HG02840 (cell line): ENCODE measurements around the gene SHISA9.

Source experiments
- ATAC-seq: cut with Tn5 transposase; IDR thresholded peaks from one replicate; pipeline ENCODE4 v1.9.1; 2021; ENCODE audit warnings: mild to moderate bottlenecking, moderate library complexity, moderate number of reproducible peaks; ENCODE audit not compliant: unreplicated experiment, low FRiP score

SHISA9 gene

GRCh38 chr16:12942861-12943260 is 41.5 kb downstream of the SHISA9 start:
- ATAC-seq = no peak

DNA sequence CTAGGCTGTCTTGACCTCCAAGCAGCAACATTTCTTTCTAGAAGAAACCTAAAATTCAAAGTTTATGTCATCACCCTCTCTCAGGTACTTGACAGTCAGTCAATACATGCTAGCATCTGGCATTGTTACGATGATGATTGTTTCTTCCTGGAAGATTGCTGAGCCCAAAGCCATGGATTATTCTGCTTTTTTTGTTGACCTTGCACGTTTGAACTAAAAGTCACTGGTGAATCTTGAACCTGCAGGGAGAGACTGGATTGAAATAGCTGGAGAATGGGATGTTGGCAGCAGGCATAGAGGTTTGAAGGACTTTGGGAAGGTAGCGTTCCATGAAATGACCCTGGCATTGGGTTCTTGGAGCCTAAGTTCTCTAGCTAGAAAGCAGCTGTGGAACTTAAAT is 42.9 kb downstream of the SHISA9 start:
- ATAC-seq = no peak

DNA sequence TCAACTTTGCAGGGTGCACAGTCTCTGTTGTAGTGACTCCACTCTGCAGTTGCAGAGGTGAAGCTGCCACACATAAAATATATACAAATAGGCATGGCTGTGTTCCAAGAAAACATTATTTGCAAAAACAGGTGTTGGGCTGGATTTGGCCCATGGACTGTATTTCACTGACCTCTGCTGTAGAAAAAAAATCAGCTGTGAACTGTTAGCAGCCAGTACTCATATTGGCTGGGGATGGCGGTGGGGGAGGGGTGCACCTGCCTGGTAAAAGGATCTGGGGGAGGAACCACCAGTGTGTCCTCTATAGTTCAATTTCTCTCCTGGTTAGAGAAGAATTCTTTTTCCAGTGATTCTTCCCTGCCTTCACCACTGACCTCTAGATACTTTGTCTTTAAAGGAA is 50.0 kb downstream of the SHISA9 start:
- ATAC-seq = no peak

DNA sequence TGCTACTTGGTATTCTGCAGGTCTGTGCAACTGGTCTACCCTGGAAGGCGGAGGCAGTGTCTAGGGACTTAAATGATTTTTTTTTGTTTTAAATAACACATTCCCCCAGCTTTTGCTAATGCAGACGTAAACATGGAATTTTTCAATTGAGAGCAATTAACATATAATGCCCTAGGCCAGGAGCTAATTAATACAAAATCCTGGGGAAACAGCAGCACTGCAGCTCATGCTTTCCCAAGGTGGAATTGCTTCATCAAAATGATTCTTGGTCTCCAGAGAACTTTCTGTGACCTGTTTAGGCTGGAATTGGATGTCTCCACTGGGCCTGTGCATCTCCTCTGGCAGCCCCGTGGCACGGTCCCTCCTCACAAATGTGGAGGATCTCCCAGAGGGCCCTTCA is 50.6 kb downstream of the SHISA9 start:
- no peak for ATAC-seq

- ATAC-seq = no peak
Observed at GRCh38 chr16:12958366-12958765, 57.0 kb downstream of the SHISA9 start.

DNA sequence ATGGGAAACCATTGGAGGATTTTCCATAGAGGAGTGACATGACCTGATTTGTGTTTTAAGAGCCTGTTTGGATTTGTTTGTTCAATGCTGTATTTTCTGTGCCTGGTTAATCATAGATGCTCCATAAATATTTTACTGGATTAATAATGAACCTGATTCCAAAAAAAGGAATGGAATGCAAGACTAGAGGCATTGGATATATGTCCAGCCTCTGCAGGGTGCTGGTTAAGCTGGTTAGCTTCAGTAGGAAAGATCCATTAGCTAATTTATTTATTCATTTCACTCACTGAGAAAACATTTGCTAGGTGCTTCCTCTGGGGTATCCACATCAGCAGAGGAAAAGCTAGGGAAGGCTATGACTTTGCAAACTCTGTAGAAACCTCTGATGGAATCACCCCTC is 57.7 kb downstream of the SHISA9 start:
- no peak for ATAC-seq

- no peak for ATAC-seq
Observed at GRCh38 chr16:12961626-12962025, 60.2 kb downstream of the SHISA9 start.

GRCh38 chr16:12964461-12964860 is 63.1 kb downstream of the SHISA9 start:
- no peak for ATAC-seq

DNA sequence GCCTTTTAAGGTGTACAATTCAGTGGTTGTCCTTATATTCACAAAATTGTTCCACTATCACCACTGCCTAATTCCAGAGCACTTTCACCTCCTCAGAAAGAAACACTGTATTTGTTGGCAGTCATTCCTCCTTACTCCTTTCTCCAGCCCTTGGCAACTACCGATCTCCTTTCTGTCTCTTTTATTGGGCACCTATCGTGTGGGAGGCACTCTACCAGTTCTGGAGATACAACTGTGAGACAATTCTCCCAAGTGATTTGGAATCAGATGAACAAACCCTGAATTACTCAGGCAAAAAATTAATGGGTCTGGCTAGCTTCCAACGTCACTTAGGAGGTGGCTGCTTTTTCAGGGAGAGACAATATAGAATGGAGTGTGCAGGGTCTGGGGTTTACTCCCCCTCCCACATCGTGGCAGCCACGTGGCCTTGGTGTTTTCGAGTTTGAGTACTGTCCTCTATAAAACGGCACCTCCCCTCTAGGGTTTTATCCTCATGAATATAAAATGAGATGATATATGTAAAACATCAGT is 63.9 kb downstream of the SHISA9 start:
- ATAC-seq = no peak

GRCh38 chr16:12971241-12971640 is 69.8 kb downstream of the SHISA9 start:
- ATAC-seq = no peak

DNA sequence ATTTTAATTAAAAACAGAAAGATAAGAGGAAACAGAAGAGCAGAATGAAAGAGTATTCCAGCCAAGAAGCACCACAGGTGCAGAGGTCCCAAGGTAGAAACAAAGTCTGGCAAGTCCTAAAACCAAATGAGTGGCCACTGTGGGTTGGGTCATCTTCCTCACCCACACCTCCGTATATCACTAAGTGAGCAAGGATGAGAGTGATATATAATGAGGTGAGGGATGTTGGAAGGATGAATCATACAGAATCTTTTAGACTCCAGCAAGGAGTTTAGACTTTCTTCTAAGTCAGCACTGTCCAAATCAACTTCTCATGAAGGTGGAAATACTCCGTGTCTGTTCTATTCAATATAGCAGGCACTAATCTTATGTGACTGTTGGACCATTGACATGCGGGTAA is 70.8 kb downstream of the SHISA9 start:
- no peak for ATAC-seq

DNA sequence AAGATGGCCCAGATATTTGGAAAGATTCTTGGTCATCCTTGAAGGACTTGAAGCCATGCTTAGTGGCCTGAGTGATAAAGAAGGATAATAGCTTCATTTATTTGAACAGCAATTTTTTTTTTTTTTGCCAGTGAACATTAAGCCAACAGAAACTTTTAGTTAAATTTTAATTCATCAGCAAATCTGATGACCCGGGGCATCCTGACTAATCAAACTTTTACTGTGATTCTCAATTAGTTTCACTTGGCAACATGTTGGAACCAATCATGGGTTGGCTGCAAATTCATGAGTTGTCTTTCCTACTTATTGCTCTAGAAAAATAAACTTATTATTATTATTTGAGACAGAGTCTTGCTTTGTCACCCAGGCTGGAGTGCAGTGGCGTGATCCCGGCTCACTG is 74.4 kb downstream of the SHISA9 start:
- ATAC-seq = no peak

- ATAC-seq = no peak
Observed at GRCh38 chr16:12976496-12976895, 75.1 kb downstream of the SHISA9 start.

DNA sequence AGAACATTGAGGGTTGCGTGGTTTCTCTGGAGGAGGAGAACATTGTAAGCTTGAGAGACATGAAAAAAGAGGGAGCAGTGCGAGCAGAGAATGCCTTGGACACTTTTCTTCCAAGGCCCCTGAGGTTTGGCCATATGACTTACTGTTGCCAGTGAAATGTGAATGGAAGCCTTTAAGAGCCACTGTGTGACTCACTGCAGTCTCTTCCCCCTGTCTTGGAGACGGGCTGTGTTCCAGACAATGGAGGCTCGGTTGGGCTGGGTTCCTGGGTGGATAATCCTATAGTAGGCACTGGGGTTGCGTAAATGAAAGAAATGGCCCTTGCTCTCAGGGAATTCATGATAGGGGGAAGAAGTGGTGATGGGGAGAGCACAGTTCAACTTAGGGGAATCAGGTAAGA is 75.5 kb downstream of the SHISA9 start:
- ATAC-seq = no peak

GRCh38 chr16:12985516-12985915 is 84.1 kb downstream of the SHISA9 start:
- ATAC-seq = no peak

DNA sequence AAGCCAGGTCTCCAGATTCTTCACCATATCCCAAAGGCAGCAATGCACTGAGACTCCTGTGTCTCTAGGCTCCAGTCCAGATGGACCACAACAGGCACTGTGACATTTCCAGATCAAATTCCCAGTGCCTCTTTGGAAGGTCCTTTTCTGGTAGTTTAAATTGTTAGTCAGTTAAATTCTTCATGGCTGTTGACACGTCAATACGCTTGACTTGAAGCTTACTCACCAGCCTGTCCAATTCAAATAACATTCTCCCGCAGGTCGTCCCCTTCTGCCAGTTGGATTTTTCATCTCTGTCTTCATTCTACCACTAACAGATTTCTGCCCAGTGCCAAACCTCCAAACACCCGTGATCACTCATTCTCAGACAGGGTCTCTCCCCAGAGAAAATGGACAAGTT is 86.7 kb downstream of the SHISA9 start:
- no peak for ATAC-seq

- ATAC-seq = no peak
Observed at GRCh38 chr16:12992066-12992465, 90.7 kb downstream of the SHISA9 start.

DNA sequence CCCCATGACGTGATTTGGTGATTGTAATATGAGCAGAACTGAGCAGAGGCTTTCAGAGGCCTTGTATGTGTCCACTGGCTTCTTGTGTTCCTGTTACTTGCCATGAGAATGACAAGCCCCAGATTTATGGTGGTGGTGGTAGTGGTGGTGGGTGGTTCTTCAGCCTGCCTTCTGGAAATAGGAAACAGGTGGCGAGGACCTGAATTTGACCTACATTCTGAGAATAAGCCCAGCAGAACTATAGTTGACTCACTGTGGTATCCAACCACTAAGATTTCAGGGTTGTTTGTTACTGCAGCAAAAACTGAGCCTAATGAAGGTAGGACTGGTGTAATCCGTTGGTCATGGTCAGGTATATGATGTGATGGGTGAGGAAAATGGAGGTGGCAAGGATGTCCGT is 93.0 kb downstream of the SHISA9 start:
- ATAC-seq = no peak

- no peak for ATAC-seq
Observed at GRCh38 chr16:12995721-12996372, 94.4 kb downstream of the SHISA9 start.

- ATAC-seq = no peak
Observed at GRCh38 chr16:12998361-12999085, 97.1 kb downstream of the SHISA9 start.

DNA sequence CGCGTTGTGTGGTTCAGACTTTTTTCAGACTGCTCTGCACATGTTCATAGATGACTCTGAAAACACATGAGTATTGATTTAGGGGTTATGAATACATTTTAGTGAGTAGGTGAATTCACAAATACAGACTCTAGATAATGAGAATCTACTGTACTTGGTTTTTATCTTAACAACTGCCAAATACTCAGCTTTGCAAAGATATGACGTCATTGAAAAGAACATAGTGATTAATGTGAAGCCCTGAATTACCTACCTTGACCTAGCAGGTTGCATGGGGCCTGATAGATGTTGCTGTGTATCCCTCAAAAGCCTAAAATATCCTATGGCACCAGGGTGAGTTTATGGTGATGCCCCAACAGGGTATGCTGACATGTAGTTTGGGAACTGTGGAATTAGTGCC is 98.0 kb downstream of the SHISA9 start:
- ATAC-seq = no peak

DNA sequence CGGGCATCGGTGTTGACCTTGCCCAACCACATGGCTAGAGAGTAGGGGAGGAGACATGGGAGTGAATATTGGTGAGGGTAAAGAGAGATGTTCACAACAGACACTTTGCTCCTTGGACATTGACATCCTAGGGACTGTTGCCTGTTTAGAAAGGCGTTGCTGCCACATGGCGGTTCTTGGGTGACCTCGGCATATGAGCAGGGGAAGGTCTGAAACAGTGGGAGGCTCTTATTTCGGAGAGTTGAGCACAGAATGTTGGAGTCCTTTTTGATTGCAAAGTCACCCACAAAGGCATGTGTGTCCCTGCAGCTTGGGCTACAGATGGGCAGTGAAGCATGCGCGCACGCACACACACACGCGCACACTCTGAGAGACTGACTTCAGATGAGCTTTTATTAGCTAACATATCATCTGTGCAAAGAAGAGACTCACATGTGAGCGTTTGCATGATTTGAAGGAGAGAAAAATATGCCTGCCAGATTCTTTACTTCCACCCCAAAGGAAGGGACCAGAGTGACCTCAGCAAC is 104.4 kb downstream of the SHISA9 start:
- no peak for ATAC-seq
